Upper lobe of right lung (tissue), 1 donor: Measurements from ENCODE around the gene CELSR1. TPM values are rescaled to one million over a fixed set of nuclear protein-coding genes. Genes with fewer than 3 reads are reported as not detected.

Experiments
- ATAC-seq: fragments of 200-7000 bp; cut with Tn5 transposase; one replicate; pipeline ENCODE4 v1.9.1; 2020; ENCODE audit warnings: mild to moderate bottlenecking, moderate library complexity
- DNase-seq: peaks from one replicate; pipeline ENCODE4 v3.0.0-alpha.2; 2020
- H3K27ac ChIP-seq: fragments of 200-600 bp; one replicate; pipeline ENCODE4 v1.8.0; 2022
- H3K27me3 ChIP-seq: fragments of 200-600 bp; one replicate; pipeline ENCODE4 v1.8.0; 2022; ENCODE audit warnings: mild to moderate bottlenecking
- H3K36me3 ChIP-seq: fragments of 200-600 bp; one replicate; pipeline ENCODE4 v1.8.0; 2022
- H3K4me1 ChIP-seq: fragments of 200-600 bp; one replicate; pipeline ENCODE4 v1.8.0; 2022
- H3K4me3 ChIP-seq: fragments of 200-600 bp; one replicate; pipeline ENCODE4 v1.8.0; 2022; ENCODE audit warnings: mild to moderate bottlenecking
- H3K9me3 ChIP-seq: fragments of 200-600 bp; one replicate; pipeline ENCODE4 v1.8.0; 2022
- intact Hi-C: fragments of 100-400 bp; cut with DNase I; formaldehyde crosslinking; loops from one replicate; pipeline ENCODE4 v1.11.0; 2022
- total RNA-seq: library from RNA; stranded (reverse); fragmentation: NEBNext Ultra II Directional; extraction: Animal tissue kit (Norgen Biotek cat#: 25700); gene quantifications from one replicate; pipeline ENCODE4 v1.2.1, GENCODE V29; 2021
- TF ChIP-seq, protein P1 (sequence below): fragments of 200-600 bp; IDR thresholded peaks from one replicate; pipeline ENCODE4 v1.8.0; 2022; ENCODE audit warnings: antibody characterized with exemption
- donor health status: DM: no; HTN: yes; CAD: no; lungs with severe emphysema.

The CELSR1 gene
- total RNA-seq, 1 donor from 2014 or later: 53.5 TPM

DNA sequence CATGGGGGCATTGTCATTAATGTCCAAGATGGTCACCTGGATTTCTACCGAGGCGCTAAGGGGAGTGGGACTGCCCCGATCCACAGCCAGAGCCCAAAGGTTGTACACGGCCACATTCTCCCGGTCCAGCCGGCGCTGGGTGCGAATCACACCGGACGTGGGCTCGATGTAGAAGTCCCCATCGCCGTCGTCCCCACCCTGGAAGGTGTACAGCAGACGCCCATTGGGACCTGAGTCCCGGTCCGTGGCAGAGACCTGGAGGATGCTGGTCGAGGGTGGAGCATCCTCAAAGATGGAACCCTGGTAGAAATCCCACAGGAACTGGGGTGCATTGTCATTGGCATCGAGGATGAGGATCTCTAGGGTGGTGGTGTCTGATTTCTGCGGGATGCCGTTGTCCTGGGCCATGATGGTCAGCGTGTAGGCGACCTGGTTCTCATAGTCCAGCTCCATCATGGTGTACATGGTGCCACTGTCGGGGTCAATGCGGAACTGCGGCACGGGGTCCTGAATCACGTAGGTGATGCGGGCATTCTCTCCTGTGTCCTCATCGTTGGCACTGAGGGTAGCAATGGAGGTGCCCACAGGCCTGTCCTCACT, 3.1 kb downstream of the CELSR1 start:
- TF ChIP-seq, protein P1, sequence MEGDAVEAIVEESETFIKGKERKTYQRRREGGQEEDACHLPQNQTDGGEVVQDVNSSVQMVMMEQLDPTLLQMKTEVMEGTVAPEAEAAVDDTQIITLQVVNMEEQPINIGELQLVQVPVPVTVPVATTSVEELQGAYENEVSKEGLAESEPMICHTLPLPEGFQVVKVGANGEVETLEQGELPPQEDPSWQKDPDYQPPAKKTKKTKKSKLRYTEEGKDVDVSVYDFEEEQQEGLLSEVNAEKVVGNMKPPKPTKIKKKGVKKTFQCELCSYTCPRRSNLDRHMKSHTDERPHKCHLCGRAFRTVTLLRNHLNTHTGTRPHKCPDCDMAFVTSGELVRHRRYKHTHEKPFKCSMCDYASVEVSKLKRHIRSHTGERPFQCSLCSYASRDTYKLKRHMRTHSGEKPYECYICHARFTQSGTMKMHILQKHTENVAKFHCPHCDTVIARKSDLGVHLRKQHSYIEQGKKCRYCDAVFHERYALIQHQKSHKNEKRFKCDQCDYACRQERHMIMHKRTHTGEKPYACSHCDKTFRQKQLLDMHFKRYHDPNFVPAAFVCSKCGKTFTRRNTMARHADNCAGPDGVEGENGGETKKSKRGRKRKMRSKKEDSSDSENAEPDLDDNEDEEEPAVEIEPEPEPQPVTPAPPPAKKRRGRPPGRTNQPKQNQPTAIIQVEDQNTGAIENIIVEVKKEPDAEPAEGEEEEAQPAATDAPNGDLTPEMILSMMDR: no peak
- DNase-seq: no peak
- Histone ChIP-seq H3K36me3 (no peaks in the 10 kb centered on the region), H3K27me3 (peaks cover 17% of the 10 kb centered on the region), H3K4me1 (peaks cover 8% of the 10 kb centered on the region), H3K4me3 (no peak overlapping the region), H3K9me3 (no peaks in the 10 kb centered on the region), H3K27ac (no peak overlapping the region)
- intact Hi-C loops: loop anchor here (10.0 kb wide), 1 partner anchor 409 kb away; no protein-coding TSS in a partner anchor
- ATAC-seq: no peak

DNA sequence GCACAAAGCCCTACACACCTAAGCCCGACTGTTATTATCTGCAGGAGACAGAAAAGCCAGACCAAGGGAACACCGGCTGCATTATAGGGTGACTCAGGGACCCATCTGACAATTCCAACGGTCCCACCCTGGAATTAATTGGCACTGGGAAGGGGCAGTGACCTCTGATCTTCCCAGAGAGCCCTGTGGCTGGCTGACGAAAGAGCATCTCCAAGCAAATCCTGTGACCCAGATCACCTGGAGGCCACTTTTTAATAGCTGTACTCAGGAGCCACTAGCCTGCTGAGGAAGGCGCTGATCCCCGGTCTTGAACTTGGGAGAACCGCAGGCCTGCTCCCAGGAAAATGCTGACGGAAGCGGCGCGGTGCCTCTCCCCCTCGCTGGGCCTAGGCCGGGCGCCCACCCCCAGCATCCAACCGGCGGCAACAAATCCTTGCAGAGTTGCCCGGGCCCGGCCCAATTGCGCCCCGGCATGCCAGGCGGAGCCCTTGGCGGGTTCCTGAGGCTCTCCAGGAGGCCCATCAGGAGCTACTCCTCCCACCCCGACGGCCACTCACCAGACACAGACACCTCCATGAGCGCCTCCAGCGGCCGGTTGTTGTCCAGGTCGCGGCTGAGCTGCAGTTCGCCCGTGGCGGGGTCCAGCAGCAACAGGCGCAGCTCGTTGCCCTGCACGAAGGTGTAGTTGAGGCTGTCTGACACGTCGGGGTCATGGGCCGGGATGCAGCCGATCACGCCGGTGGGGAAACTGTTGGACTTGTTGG, 4.2 kb downstream of the CELSR1 start:
- Histone ChIP-seq H3K4me3 (peak overlapping the region; percentile 37), H3K9me3 (no peaks in the 10 kb centered on the region), H3K4me1 (peaks cover 2% of the 10 kb centered on the region), H3K36me3 (no peaks in the 10 kb centered on the region), H3K27ac (no peak overlapping the region), H3K27me3 (peaks cover 7% of the 10 kb centered on the region)
- DNase-seq (peak; percentile 78), ATAC-seq (peak; percentile 6)
- intact Hi-C loops: loop anchor here (10.0 kb wide), 1 partner anchor 408 kb away; no protein-coding TSS in a partner anchor
- TF ChIP-seq, protein P1: peak; percentile 7

- Histone ChIP-seq H3K36me3 (no peaks in the 10 kb centered on the region), H3K4me1 (peaks cover 2% of the 10 kb centered on the region), H3K27me3 (no peaks in the 10 kb centered on the region), H3K9me3 (no peaks in the 10 kb centered on the region), H3K4me3 (peak overlapping the region; percentile 37), H3K27ac (no peak overlapping the region)
- TF ChIP-seq, protein P1: no peak
- no peak for ATAC-seq
- intact Hi-C loops: loop anchor here (10.0 kb wide), 1 partner anchor 408 kb away; no protein-coding TSS in a partner anchor
- DNase-seq: no peak
Measured at GRCh38 chr22:46532416-46532815, 5.0 kb downstream of the CELSR1 start.

DNA sequence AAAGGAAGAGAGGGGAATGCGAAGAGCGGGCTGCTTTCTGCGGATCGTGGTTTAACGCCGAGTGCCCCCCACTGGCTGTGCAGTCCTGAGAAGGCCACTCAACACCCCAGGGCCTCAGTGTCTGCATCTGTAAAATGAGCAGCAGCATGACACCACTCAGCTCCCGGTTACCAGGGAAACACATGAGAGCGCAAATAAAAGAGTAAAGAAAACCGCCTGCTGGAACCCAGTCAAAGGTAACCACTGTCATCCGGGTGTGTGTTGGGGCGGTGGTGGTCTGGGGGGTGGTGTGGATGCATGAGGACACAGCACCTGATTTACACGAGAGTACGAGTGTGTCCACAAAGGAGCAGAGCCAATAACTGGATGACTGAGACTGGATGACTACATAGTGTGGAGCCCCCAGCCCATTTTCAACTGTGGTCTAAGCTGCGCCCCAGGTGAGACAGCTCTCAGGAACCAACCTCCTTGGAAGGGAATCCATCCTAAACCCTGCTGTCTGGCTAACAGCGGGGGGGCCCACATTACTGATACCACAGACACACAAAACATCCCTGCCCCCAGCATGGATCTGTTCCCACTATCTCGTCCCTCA, 5.7 kb downstream of the CELSR1 start:
- ATAC-seq (no peak), DNase-seq (no peak)
- Histone ChIP-seq H3K4me1 (peaks cover 10% of the 10 kb centered on the region), H3K9me3 (no peaks in the 10 kb centered on the region), H3K27ac (no peak overlapping the region), H3K27me3 (no peaks in the 10 kb centered on the region), H3K4me3 (peak overlapping the region; percentile 37), H3K36me3 (no peaks in the 10 kb centered on the region)
- intact Hi-C loops: loop anchor here (10.0 kb wide), 1 partner anchor 407 kb away; no protein-coding TSS in a partner anchor
- TF ChIP-seq, protein P1: no peak

DNA sequence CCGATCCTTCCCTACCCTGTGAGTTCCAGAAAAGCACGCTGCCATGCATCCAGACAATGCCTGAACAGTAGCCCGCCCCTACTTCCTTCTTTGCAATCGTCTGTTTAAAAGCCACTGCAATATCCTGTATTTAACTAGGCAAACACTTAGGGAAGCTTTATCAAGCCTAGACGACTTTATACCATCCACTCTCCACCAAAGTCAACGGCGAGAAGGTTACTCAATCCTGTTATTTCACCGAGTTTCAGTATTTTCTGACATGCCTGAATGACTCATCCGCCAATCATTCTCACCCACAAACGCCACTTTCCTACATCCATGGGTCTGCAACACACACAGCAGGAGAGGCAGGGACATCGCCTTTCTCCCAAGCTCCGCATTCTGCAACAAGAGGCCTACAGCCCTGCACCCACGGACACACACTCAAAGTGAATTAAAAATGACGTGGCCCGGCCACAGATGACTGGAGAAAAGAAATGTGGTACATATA, 9.3 kb downstream of the CELSR1 start:
- DNase-seq: no peak
- H3K27ac ChIP-seq: peak overlapping the region; percentile 24
- intact Hi-C loops: no loop called here

More for the DNA sequence above, 9.3 kb downstream of the CELSR1 start:
- no peaks in the 10 kb centered on the region for H3K36me3 ChIP-seq
- H3K4me1 ChIP-seq: peaks cover 19% of the 10 kb centered on the region
- TF ChIP-seq, protein P1: no peak
- H3K4me3 ChIP-seq: no peak overlapping the region
- no peaks in the 10 kb centered on the region for H3K9me3 ChIP-seq
- H3K27me3 ChIP-seq: no peaks in the 10 kb centered on the region
- peak; percentile 87 for ATAC-seq
